Endothelial cell (in vitro differentiated cells): ENCODE results near the gene R3HDM2. TPM values are rescaled to one million over a fixed set of nuclear protein-coding genes. Genes with fewer than 3 reads are reported as not detected.
"Not testable (repeated sequence)": the region's sequence is repeated elsewhere in the genome, so short reads cannot be mapped to it uniquely, and the experiment has no call there.

Experiments
- DNase-seq: peaks from one replicate; pipeline ENCODE4 v3.0.0; 2021; ENCODE audit warnings: low spot score
- H3K27ac Mint-ChIP-seq: one replicate; pipeline ENCODE4 v1.8.0; 2021; ENCODE audit warnings: mixed read lengths, inconsistent platforms; ENCODE audit not compliant: unreplicated experiment
- H3K27me3 Mint-ChIP-seq: one replicate; pipeline ENCODE4 v1.8.0; 2021; ENCODE audit warnings: mild to moderate bottlenecking, moderate library complexity, mixed read lengths, inconsistent platforms; ENCODE audit not compliant: unreplicated experiment
- H3K36me3 Mint-ChIP-seq: one replicate; pipeline ENCODE4 v1.8.0; 2021; ENCODE audit warnings: mild to moderate bottlenecking, low read depth, mixed read lengths, inconsistent platforms; ENCODE audit not compliant: unreplicated experiment
- H3K4me1 Mint-ChIP-seq: one replicate; pipeline ENCODE4 v1.8.0; 2021; ENCODE audit warnings: mild to moderate bottlenecking, mixed read lengths, inconsistent platforms; ENCODE audit not compliant: unreplicated experiment
- H3K4me3 Mint-ChIP-seq: one replicate; pipeline ENCODE4 v1.8.0; 2021; ENCODE audit warnings: mild to moderate bottlenecking, mixed read lengths, inconsistent platforms; ENCODE audit not compliant: unreplicated experiment
- H3K9me3 Mint-ChIP-seq: one replicate; pipeline ENCODE4 v1.8.0; 2021; ENCODE audit warnings: mixed read lengths, inconsistent platforms; ENCODE audit not compliant: unreplicated experiment
- CTCF ChIP-seq: fragments of 200-600 bp; sonication (generic); IDR thresholded peaks from one replicate; pipeline ENCODE4 v1.5.0; 2021; ENCODE audit warnings: antibody characterized with exemption; ENCODE audit not compliant: unreplicated experiment
- total RNA-seq: library from RNA; stranded (reverse); fragmentation: NEBNext Ultra II Directional; extraction: Animal tissue kit (Norgen Biotek cat#: 25700); gene quantifications from one replicate; pipeline ENCODE4 v1.2.1, GENCODE V29; 2021; ENCODE audit not compliant: unreplicated experiment

Gene R3HDM2
- total RNA-seq, 1 donor from 2014 or later, result 39.4 TPM

GRCh38 chr12:57367121-57367520, 63.7 kb downstream of the R3HDM2 start:
- H3K4me3 Mint-ChIP-seq, result no peak overlapping the region
- H3K27me3 Mint-ChIP-seq, result no peaks in the 10 kb centered on the region
- no peak for TF ChIP-seq CTCF
- DNase-seq, result no peak
- no peaks in the 10 kb centered on the region for H3K4me1 Mint-ChIP-seq
- H3K36me3 Mint-ChIP-seq, result peaks cover 14% of the 10 kb centered on the region
- H3K9me3 Mint-ChIP-seq, result peaks cover 6% of the 10 kb centered on the region
- no peak overlapping the region for H3K27ac Mint-ChIP-seq

DNA sequence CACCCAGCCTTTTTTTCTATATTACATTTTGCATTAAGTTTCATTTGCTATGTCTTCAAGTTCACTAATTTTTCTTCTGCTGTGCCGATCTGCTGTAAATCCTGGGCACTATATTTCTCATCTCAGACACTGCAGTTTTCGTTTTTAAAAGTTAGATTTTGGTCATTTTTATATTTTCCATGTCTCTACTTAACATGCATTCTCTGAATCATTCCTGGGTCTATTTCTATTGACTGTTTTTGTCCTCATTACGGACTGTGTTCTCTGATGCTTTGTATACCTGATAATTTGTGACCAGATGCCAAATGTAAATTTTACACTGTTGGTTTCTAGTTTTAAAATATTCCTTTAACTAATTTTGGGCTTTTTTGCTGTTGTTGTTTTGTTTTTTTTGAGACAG, 64.5 kb downstream of the R3HDM2 start:
- H3K9me3 Mint-ChIP-seq, result peaks cover 6% of the 10 kb centered on the region

DNA sequence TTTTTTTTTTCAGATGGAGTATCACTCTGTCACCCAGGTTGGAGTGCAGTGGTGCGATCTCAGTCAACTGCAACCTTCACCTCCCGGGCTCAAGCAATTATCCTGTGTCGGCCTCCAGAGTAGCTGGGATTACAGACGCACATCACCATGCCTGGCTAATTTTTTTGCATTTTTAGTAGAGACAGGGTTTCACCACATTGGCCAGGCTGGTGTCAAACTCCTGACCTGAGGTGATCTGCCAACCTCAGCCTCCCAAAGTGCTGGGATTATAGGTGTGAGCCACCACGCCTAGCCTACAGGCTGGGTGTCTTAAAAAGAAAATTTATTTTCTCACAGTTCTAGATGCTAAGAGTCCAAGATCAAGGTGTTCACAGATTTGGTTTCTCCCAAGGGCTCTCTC, 66.7 kb downstream of the R3HDM2 start:
- not testable (repeated sequence) for H3K4me3 Mint-ChIP-seq, H3K27me3 Mint-ChIP-seq, H3K4me1 Mint-ChIP-seq, H3K27ac Mint-ChIP-seq, H3K9me3 Mint-ChIP-seq, DNase-seq
- peaks cover 14% of the 10 kb centered on the region for H3K36me3 Mint-ChIP-seq

More for the DNA sequence above, 64.5 kb downstream of the R3HDM2 start:
- peak overlapping the region; percentile 76 for H3K4me3 Mint-ChIP-seq
- no peaks in the 10 kb centered on the region for H3K4me1 Mint-ChIP-seq
- no peaks in the 10 kb centered on the region for H3K27me3 Mint-ChIP-seq
- peaks cover 14% of the 10 kb centered on the region for H3K36me3 Mint-ChIP-seq
- no peak overlapping the region for H3K27ac Mint-ChIP-seq
- no peak for TF ChIP-seq CTCF
- DNase-seq, result no peak

GRCh38 chr12:57360468-57360867, 70.4 kb downstream of the R3HDM2 start:
- H3K27me3 Mint-ChIP-seq, result no peaks in the 10 kb centered on the region
- H3K27ac Mint-ChIP-seq, result peak overlapping the region; percentile 74
- no peaks in the 10 kb centered on the region for H3K9me3 Mint-ChIP-seq
- no peak for DNase-seq
- no peak for TF ChIP-seq CTCF
- H3K4me1 Mint-ChIP-seq, result peaks cover 2% of the 10 kb centered on the region
- H3K36me3 Mint-ChIP-seq, result no peaks in the 10 kb centered on the region
- H3K4me3 Mint-ChIP-seq, result peak overlapping the region; percentile 75

GRCh38 chr12:57358646-57359045, 72.2 kb downstream of the R3HDM2 start:
- Mint-ChIP-seq H3K4me3 (no peak overlapping the region), H3K4me1 (peaks cover 2% of the 10 kb centered on the region), H3K27ac (no peak overlapping the region), H3K9me3 (no peaks in the 10 kb centered on the region), H3K27me3 (no peaks in the 10 kb centered on the region), H3K36me3 (no peaks in the 10 kb centered on the region)
- no peak for DNase-seq
- no peak for TF ChIP-seq CTCF

- Mint-ChIP-seq H3K27ac (no peak overlapping the region), H3K4me3 (no peak overlapping the region), H3K27me3 (no peaks in the 10 kb centered on the region), H3K9me3 (no peaks in the 10 kb centered on the region), H3K36me3 (no peaks in the 10 kb centered on the region), H3K4me1 (peaks cover 2% of the 10 kb centered on the region)
- no peak for TF ChIP-seq CTCF
- DNase-seq, result no peak
Measured at GRCh38 chr12:57355734-57356133, 75.1 kb downstream of the R3HDM2 start.
